SHP77 treated with DMSO at 0.1 percent for 48 hours (cell line): ENCODE data around the gene SPATA2L.

Experiments used
- DNase-seq: peaks from one replicate; lab custom pipeline; 2025; lab: John Stamatoyannopoulos, UW

Gene SPATA2L, protein sequence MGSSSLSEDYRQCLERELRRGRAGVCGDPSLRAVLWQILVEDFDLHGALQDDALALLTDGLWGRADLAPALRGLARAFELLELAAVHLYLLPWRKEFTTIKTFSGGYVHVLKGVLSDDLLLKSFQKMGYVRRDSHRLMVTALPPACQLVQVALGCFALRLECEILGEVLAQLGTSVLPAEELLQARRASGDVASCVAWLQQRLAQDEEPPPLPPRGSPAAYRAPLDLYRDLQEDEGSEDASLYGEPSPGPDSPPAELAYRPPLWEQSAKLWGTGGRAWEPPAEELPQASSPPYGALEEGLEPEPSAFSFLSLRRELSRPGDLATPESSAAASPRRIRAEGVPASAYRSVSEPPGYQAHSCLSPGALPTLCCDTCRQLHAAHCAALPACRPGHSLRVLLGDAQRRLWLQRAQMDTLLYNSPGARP

DNA sequence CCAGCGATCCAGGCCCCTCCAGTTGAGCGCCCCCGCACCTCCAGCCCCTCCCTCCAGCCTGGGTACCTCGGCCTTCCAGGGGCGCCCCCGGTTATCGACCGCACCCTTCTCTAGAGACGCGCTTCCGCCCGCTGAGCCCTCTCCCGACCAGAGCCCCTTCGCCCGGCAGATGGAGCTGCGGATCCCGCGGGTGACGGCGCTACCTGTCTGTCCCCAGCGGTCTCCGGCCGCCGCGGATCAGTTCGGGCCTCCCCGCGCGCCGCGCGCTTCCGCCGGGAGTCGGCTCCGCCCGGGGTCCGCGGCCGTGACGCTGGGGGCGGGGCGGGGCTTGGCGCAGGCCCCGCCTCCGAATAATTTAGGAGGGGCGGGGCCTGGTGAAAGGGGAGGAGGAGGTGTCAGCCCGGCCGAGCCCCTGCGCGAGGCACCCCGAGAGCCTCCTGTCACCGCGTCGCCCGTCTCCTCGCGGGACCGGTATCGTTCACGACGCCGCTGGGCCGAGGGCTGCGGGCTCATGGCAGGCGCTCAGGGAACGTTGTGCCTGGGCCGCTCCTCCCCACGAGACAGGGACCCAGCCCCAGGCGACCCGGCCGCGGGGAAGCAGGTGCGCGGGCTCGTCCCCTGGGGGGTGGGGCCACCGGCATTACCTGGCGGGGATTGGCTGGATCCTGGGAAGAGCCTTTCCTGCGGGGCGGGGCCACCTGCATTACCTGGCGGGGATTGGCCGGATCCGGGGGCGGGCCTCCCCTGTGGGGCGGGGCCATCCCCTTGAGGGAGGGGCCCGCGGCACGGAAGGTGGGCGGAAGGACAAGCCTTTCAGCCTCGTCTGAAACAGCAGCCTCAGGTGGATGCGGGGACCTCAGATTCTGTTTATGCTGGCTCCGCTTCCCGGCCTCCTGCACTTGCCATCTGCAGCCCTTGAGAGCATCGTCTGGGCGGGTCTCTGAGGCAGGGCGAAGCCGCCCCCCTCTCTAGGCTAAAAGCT is at the start of gene SPATA2L:
SPATA2L (minus strand) TSS at position 281 of the 982 bp plus-strand sequence. CDS start 473 bp downstream, outside the sequence.
- DNase-seq, result peak; percentile 92

DNA sequence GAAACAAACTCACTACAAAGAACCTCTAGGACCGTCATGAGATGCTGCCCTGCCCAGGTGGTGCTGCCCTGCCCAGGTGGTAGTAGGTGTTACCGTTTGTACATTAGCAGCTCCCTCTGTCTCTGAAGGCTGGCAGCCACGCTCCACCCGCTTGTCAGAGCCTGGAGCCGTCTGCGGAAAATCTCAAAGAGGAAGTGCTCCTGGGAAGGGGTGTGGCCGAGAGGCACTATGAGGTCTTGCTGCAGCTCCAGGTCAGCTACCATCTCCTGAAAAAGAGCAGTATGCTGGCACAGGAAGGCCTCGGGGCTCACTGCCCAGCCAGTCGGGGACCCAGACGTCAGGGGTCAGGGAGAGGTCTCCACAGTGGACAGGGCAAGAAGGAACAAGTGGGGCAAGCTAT is 48.1 kb upstream of the SPATA2L start:
- DNase-seq, result no peak

DNA sequence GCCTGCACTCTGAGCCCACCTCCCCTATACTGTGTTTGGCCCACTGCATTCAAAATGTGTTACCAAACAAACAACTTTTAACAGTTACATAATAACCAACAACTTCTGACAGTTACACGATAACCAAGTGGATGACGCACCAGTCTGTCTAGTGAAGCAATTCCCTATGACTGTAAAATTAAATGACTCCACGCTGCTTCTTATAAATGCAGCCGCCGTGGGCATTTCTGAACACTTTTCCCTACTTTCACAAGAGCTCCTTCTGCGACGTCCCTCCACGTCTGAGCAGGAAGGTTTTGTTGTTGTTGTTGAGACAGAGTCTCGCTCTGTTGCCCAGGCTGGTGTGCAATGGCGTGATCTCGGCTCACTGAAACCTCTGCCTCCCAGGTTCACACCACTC is 47.4 kb upstream of the SPATA2L start:
- DNase-seq, result no peak

DNA sequence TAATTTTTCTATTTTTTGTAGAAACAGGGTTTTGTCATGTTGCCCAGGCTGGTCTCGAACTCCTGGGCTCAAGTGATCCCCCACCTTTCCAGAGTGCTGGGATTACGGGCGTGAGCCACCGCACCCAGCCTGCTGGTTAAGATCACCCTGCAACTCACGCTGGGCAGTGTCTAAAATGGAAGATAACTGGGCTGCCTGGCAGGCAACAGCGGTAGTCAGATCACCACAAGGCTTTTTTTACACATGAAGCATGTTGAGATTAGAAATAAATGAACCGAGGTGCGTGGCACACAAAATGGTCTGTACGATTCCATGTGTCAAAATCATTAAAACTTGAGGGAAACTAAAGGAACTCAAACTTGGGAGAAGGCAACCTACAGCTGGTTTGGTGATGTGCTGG is 46.6 kb upstream of the SPATA2L start:
- DNase-seq, result no peak

DNA sequence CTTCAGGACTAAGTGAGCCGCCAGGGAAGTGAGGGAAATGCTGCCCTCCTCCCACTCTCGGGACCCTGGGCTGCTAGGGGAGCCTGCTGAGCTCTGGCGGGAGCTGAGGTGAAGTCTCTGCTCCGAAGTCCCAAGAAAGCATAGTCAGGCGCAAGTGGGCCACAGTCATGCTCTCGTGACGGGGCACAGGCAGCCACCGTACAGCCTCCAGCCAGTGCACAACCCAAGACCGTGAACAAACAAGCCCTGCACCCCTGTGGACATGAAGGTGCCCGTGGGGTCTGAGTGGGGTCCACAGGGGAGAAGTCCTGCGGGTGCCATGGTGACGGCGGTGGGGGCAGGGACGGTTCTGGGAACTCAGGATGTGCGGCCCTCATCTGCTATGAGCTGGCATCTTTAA is 44.5 kb upstream of the SPATA2L start:
- DNase-seq, result no peak

DNA sequence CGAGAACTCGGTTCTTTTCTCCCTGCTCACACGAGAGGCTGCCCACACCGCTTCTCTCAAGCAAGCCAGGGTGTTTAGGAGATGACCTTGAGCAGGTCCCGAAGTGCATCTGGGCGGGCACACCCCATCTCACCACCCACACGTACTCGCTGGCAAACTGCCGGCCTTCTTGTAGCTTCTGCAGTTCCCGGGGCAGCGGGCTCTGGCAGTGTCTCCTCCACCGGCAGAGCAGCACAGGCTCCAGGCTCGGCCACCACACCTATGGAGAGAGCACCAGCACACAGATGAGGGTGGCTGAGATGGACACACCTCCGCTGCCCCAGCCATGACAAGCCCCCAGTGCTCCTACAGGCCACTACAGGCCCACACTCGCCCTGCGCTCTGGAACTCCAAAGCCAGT is 43.3 kb upstream of the SPATA2L start:
- DNase-seq, result no peak

DNA sequence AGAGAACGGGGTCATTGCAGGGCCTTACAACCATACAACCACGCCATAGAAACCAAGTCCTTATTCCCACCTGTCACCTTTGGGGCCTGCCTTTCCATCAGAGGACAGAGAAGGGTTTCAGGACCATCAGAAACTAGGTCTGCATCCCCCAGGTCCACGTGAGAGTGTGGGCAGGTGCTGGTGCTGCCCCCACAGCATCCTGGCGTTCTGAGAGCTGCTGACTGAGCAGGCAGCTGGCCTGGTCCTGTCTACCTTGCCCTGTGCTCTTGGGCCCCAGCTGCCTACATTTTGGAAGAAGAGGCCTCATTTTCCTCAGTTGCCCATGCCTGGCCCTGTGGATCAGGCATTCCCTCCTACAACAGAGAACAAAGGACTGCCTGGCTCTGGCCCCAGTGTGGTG is 41.4 kb upstream of the SPATA2L start:
- no peak for DNase-seq

DNA sequence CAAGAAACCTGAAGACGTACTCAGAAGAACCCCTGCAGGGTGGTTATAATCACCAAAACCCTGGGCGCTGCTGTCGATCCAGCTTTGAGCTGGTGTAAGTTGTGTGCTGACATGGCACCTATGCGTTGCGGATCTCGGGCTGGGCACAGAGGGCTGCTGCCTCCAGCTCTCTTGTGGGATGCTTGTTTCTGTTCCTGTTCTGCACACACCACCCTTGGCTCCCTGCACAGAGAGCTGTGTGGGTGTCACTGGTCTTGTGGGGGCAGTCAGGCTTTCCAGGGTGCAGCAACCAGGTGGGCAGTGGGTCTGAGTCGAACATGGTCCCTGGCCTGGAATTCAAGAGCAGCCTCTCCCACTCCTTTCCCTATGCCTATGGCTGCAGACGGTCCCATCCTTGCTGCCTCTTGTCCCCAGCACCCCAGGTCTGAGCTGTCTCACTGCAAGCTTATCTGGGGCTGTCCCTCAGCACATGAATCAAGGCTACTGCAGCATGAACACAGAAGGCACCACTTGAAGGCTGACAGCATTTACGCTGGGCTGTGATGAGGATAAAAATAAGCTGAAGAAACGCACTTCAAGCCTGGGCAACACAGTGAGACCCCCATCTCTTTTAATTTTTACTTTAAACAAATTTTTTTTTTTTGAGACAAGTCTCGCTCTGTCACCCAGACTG is 40.0 kb upstream of the SPATA2L start:
- DNase-seq, result no peak

DNA sequence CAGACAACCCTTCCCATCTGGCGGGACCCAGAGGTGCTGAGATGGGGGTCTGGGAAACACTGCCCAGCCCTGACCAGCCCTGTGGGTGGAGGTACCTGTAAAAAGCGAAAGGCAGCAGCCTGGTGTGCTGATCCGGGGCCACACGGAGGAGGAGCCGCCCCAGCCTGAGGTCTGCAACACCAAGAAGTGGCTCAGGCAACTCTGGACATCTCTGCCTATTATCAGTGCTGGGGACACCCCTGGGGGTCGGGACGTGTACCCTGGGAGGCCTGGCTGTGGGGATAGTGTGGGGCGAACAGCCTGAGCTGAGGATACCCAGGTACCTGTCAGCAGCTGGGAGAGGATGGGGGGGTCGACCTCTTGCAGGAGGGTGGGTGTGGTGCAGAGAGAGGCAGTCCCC is 37.9 kb upstream of the SPATA2L start:
- DNase-seq, result no peak

DNA sequence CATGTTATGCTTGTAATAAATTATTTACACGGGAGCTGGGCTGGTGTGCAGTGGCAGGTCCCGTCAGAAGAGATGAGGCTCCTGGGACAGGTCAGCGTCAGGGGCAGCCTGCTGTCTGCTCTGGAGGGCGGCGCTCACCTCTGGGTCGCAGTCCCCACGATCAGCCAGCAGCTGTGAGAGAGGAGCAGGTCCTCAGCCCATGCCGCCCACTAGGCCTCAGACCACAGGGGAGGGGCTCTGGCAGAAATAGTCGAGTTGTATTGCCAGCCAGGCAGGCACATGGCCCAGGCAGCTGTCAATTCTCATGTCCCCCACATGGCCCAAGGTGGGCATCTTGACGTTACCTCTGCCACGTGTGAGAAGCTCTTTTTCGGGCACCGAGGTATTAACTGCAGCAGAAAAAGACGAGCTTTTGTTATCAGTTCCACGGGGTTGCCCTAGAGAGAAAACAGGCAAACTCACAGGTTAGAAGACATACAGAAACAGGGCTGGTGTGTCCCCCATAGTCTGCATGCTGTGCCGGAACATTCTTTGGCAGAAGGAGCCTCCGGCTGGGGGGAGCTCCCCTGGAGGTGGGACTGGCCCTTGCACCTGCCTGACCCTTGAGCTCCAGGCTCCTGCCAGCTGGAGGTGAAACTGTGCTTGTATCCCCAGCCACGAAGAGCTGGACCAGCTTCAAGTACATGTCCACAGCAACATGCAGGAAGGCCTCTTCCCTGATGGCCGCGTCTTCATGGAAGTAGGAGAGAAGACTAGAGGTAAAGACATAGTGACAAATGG is 37.2 kb upstream of the SPATA2L start:
- DNase-seq, result no peak

DNA sequence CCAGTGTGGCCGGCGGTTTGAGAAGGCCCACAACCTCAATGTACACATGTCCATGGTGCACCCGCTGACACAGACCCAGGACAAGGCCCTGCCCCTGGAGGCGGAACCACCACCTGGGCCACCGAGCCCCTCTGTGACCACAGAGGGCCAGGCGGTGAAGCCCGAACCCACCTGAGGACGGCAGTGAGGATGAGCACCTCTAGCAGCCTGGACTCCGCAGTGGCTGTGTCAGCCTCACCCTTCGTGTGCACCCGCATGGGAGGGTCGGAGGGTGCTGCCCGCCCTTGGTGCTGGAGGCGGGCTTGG is 36.5 kb upstream of the SPATA2L start:
- DNase-seq, result no peak

DNA sequence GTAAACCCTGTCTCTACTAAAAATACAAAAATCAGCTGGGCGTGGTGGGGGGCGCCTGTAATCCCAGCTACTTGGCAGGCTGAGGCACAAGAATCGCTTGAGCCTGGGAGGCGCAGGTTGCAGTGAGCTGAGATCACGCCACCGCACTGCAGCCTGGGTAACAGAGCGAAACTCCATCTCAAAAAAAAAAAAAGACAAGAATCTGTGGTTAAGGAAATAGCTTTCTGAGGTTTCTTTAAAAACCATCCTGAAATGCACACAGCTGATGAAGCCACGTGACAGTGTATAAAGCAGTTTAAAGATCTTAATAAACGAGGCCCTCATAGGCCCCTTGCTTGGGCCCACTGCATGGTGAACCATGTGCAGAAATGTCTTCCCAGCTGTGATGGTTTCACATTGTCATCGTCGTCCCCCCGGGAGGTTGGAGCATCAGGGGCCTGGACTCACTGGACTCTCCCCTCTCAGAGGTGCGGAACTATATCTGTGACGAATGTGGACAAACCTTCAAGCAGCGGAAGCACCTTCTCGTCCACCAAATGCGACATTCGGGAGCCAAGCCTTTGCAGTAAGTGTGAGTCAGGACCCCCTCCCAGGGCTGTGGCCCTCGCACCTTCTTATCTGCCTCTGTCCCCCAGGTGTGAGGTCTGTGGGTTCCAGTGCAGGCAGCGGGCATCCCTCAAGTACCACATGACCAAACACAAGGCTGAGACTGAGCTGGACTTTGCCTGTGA is 36.0 kb upstream of the SPATA2L start:
- DNase-seq, result no peak

DNA sequence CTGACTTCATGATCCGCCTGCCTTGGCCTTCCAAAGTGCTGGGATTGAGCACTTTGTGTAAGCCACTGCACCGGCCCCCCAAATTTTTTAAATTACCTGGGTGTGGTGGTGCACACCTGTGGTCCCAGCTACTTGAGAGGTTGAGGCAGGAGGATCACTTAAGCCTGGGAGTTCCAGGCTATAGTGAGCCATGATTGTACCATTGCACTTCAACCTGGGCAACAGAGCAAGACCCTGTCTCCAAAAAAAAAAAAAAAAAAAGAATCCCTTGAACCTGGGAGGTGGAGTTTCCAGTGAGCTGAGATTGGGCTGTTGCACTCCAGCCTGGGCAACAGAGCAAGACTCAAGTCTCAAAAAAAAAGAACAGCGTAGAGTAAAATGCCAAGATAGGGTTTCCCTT is 35.0 kb upstream of the SPATA2L start:
- no peak for DNase-seq

DNA sequence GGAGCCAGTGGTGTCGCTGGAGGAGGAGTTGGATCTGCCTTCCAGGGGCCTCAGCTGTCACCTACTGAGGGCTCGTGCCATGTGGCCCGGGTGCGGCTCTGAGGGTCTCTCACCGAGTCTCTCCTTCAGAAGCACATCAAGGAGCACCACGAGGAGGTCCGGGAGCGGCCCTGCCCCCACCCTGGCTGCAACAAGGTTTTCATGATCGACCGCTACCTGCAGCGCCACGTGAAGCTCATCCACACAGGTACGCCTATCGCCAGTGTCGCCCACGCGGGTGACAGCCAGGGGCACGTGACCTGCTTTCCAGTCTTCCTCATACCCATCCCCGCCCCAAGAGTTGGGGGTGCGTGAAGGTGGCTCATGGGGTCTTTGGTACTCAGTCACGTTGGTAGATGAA is 32.3 kb upstream of the SPATA2L start:
- DNase-seq, result no peak

DNA sequence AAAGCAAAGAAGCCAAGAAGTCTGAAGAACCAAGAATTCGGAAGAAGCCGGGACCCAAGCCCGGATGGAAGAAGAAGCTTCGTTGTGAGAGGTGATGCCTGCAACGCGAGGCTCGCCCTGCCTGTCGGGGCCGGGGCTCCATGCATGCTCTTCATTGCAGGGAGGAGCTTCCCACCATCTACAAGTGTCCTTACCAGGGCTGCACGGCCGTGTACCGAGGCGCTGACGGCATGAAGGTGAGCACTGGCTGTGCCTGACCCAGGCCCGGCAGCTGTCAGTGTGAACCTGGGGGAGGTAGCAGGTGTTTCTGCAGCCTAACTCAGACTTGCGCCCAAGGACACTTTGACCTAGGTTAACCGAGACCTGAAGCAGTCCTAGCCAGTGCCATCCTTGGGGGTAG is 31.8 kb upstream of the SPATA2L start:
- no peak for DNase-seq

DNA sequence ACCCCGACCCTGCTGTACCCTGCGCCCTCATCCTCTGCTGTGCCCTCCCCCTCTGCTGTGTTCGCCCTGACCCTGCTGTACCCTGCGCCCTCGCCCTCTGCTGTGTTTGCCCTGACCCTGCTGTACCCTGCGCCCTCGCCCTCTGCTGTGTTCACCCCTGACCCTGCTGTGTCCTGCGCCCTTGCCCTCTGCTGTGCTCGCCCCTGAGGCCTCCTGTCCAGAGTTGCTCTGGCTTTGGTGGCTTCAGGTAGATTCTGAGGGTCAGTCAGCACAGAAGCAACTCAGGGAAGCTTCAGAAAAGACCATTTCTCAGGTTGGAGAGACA is 31.4 kb upstream of the SPATA2L start:
- no peak for DNase-seq

DNA sequence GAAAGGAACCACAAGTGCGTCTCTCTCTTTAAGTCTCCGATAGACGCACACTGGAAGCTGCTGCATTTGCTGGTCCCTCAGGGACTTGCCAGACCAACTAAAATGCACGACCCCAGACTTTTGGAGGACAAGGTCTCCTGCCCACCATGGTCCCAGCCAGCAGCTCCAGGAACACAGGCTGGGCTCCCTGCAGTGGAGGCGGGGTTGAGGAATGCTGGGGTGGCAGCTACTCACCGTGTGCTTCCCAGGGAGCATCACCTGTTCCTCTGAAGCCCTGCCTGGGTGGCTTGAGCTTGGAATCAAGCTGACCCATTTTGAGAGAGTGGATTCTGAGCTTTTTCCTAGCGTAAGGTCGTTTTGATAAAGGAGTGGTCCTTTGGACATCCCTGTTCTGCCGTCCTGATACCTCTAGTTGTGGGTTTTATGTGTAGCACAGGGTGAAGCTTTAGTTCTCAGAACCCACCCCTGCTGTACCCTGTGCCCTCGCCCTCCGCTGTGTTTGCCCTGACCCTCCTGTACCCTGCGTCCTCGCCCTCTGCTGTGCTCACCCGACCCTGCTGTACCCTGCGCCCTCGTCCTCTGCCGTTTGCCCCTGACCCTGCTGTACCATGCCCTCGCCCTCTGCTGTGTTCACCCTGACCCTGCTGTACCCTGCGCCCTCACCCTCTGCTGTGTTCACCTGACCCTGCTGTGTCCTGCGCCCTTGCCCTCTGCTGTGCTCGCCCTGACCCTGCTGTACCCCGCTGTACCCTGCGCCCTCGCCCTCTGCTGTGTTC is 30.8 kb upstream of the SPATA2L start:
- no peak for DNase-seq

DNA sequence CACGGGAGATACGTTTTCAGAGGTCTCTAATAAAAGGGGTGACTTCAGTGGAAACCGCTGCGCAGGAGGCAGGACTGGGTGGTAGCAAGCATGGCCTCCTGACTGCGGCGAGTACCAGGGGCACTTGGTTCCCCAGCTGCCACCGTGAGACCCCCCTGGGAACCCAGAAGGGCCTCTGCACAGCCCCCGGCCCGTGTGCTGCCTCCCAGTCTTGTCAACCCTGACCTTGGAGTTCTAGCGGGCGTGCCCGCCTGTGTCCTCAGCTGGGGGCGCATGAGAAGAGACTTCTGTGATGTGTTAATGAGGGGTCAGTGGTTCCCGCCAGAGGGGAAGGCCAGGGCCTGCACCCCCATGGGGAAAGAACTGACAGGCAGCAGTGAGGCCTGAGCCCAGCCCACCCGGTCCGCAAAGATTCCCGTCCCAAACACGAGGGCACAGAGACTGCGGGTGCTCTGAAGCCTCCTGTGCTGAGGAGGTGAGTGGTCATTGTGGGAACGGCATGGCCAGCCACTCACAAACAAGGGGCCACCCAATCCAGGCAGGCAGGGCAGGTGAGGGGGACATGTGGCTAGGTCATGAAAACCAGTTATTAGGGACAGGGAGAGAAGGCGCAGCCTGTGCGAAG is 29.2 kb upstream of the SPATA2L start:
- no peak for DNase-seq

DNA sequence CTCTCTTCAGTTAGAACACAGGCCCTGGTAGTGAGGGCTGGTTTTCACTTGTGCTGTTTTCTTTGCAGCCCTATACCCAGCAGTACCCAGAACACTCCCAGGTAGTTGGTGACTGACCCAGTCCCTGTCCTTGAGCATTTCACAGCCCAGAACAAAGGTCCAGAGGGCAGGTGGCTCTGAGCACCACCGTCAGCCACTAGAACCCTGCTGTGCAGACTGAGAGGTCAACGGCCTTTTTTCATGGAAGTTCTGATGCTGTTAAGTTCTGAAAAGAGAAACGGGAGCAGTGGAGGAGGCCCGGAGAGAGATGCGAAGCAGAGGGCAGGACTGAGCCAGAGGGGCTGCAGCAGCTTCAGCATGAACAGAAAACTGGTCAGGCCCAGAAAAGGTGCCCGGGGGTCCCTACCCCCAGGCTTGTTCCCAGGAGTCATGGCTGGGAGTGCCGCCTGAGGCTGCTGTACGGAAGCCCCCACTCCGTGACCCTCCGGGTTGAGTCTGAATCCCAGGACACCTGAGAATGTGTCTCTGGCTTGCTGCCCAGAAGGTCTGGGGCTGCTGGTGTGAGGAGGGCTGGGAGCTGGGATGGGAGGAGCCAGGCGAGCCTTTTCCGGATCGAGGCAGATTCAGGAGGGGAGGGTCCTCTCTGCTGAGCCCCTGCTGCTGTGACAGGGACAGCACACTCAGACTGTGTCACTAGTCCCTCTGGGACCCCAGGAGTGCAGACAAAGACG is 28.5 kb upstream of the SPATA2L start:
- no peak for DNase-seq
